Activated naive CD4-positive, alpha-beta T cell treated with anti-CD3 and anti-CD28 coated beads, Interleukin-2, amount 10 ng/mL, durations not matched to agents 7 days and 5 days (primary cell): ENCODE results near the gene POLR1E.
A peak's percentile ranks its signal among the peaks of the same experiment; 100 is the strongest.
"Not testable (repeated sequence)": the region's sequence is repeated elsewhere in the genome, so short reads cannot be mapped to it uniquely, and the experiment has no call there.

Experiments
- CTCF ChIA-PET: fragments of 350-600 bp; sonication (Branson Sonifier 250); formaldehyde crosslinking; loops from one replicate; lab custom pipeline; 2021; ENCODE audit warnings: antibody characterized with exemption; lab: Charles Lee
- DNase-seq: peaks from one replicate; pipeline ENCODE4 v3.0.0-alpha.2; 2020
- H3K27ac Mint-ChIP-seq: one replicate; pipeline ENCODE4 v1.8.0; 2021; ENCODE audit warnings: mild to moderate bottlenecking, moderate library complexity, mixed read lengths
- H3K27me3 Mint-ChIP-seq: one replicate; pipeline ENCODE4 v1.8.0; 2021; ENCODE audit warnings: mild to moderate bottlenecking, mixed read lengths
- H3K36me3 Mint-ChIP-seq: one replicate; pipeline ENCODE4 v1.8.0; 2021; ENCODE audit warnings: mixed read lengths
- H3K4me1 Mint-ChIP-seq: one replicate; pipeline ENCODE4 v1.8.0; 2021; ENCODE audit warnings: mixed read lengths
- H3K4me3 Mint-ChIP-seq: one replicate; pipeline ENCODE4 v1.8.0; 2021; ENCODE audit warnings: mild to moderate bottlenecking, moderate library complexity, mixed read lengths
- H3K9me3 Mint-ChIP-seq: one replicate; pipeline ENCODE4 v1.8.0; 2021; ENCODE audit warnings: mixed read lengths

POLR1E gene

GRCh38 chr9:37473982-37474381 is 11.8 kb upstream of the POLR1E start:
- H3K27ac Mint-ChIP-seq, H3K36me3 Mint-ChIP-seq, DNase-seq, H3K4me3 Mint-ChIP-seq: not testable (repeated sequence)
- Mint-ChIP-seq H3K9me3 (peaks cover 12% of the 10 kb centered on the region), H3K4me1 (peaks cover 11% of the 10 kb centered on the region), H3K27me3 (peaks cover 27% of the 10 kb centered on the region)
- CTCF ChIA-PET: interaction anchor here (0.8 kb wide), 1 partner anchor 59 kb away, joined by 3 read pairs; no protein-coding TSS in a partner anchor

- H3K4me3 Mint-ChIP-seq: no peak overlapping the region
- H3K9me3 Mint-ChIP-seq: peaks cover 12% of the 10 kb centered on the region
- CTCF ChIA-PET: no interaction called here
- no peak overlapping the region for H3K27ac Mint-ChIP-seq
- H3K27me3 Mint-ChIP-seq: peaks cover 31% of the 10 kb centered on the region
- no peak for DNase-seq
- peaks cover 11% of the 10 kb centered on the region for H3K4me1 Mint-ChIP-seq
- H3K36me3 Mint-ChIP-seq: no peaks in the 10 kb centered on the region
Measured at GRCh38 chr9:37474438-37474837, 11.3 kb upstream of the POLR1E start.

DNA sequence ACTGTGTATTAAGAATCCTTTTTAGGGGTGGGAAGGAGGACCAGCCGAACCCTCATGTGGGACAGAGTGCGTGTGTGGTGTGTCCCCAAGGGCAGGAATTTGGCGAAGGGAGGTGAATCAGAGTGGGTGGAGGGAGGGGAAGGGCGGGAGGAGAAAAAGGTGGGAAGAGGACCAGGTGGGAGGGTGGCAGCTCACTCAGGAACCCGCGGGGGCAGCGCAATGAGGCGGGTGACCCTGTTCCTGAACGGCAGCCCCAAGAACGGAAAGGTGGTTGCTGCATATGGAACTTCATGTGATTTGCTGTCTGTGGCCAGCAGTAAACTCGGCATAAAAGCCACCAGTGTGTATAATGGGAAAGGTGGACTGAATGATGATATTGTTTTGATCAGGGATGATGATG is 8.8 kb upstream of the POLR1E start:
- Mint-ChIP-seq H3K4me3 (no peak overlapping the region), H3K4me1 (peaks cover 7% of the 10 kb centered on the region), H3K27ac (no peak overlapping the region), H3K9me3 (peaks cover 12% of the 10 kb centered on the region), H3K27me3 (peaks cover 44% of the 10 kb centered on the region), H3K36me3 (no peaks in the 10 kb centered on the region)
- CTCF ChIA-PET: no interaction called here
- DNase-seq: no peak

DNA sequence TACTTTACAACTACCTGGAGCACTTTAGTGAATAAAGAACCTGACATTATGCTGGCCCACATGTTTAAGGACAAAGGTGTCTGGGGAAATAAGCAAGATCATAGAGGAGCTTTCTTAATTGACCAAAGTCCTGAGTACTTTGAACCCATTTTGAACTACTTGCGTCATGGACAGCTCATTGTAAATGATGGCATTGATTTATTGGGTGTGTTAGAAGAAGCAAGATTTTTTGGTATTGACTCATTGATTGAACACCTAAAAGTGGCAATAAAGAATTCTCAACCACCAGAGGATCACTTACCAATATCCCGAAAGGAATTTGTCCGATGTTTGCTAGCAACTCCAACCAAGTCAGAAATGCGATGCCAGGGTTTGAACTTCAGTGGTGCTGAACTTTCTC is 8.3 kb upstream of the POLR1E start:
- H3K4me1 Mint-ChIP-seq, H3K36me3 Mint-ChIP-seq, DNase-seq, H3K4me3 Mint-ChIP-seq, CTCF ChIA-PET, H3K27ac Mint-ChIP-seq: not testable (repeated sequence)
- Mint-ChIP-seq H3K9me3 (peaks cover 12% of the 10 kb centered on the region), H3K27me3 (peaks cover 50% of the 10 kb centered on the region)

DNA sequence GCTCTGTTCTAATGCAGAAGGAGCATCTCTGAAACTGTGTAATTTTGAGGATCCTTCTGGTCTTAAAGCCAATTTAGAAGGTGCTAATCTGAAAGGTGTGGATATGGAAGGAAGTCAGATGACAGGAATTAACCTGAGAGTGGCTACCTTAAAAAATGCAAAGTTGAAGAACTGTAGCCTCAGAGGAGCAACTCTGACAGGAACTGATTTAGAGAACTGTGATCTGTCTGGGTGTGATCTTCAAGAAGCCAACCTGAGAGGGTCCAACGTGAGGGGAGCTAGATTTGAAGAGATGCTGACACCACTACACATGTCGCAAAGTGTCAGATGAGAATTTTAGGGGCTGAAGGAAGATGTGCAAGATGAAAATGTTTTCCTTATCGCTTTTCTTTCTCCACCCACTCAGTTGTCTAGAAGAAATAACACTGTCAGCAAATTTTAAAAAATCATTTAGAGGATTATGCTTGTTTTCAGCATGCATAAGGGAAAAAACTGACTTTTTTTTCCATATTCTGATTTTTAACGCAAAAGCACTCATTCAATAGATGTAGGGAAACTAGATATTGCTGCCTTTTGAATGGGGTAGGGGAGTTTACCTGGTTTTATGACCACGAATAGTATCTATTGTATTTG is 7.6 kb upstream of the POLR1E start:
- CTCF ChIA-PET, H3K27ac Mint-ChIP-seq, DNase-seq, H3K4me1 Mint-ChIP-seq, H3K36me3 Mint-ChIP-seq, H3K4me3 Mint-ChIP-seq: not testable (repeated sequence)
- Mint-ChIP-seq H3K9me3 (peaks cover 12% of the 10 kb centered on the region), H3K27me3 (peaks cover 51% of the 10 kb centered on the region)

GRCh38 chr9:37480759-37481158 is 5.0 kb upstream of the POLR1E start:
- Mint-ChIP-seq H3K9me3 (no peaks in the 10 kb centered on the region), H3K4me1 (peaks cover 11% of the 10 kb centered on the region), H3K36me3 (peaks cover 2% of the 10 kb centered on the region), H3K27ac (no peak overlapping the region), H3K4me3 (no peak overlapping the region), H3K27me3 (peaks cover 48% of the 10 kb centered on the region)
- CTCF ChIA-PET: interaction anchor here (1.4 kb wide), 2 partner anchors 10 to 112 kb away, joined by 4 to 5 read pairs; partner anchors contain the start of gene TOMM5
- DNase-seq: no peak

- DNase-seq: peak; percentile 43
- H3K27ac Mint-ChIP-seq: peak overlapping the region; percentile 88
- peak overlapping the region; percentile 90 for H3K4me3 Mint-ChIP-seq
- CTCF ChIA-PET: interaction anchor here (1.3 kb wide), 1 partner anchor 71 kb away, joined by 3 read pairs; no protein-coding TSS in a partner anchor
- H3K36me3 Mint-ChIP-seq: peaks cover 27% of the 10 kb centered on the region
- H3K9me3 Mint-ChIP-seq: no peaks in the 10 kb centered on the region
- H3K4me1 Mint-ChIP-seq: peaks cover 48% of the 10 kb centered on the region
- H3K27me3 Mint-ChIP-seq: peaks cover 14% of the 10 kb centered on the region
Measured at GRCh38 chr9:37486256-37486615, 488 bp downstream of the POLR1E start.

DNA sequence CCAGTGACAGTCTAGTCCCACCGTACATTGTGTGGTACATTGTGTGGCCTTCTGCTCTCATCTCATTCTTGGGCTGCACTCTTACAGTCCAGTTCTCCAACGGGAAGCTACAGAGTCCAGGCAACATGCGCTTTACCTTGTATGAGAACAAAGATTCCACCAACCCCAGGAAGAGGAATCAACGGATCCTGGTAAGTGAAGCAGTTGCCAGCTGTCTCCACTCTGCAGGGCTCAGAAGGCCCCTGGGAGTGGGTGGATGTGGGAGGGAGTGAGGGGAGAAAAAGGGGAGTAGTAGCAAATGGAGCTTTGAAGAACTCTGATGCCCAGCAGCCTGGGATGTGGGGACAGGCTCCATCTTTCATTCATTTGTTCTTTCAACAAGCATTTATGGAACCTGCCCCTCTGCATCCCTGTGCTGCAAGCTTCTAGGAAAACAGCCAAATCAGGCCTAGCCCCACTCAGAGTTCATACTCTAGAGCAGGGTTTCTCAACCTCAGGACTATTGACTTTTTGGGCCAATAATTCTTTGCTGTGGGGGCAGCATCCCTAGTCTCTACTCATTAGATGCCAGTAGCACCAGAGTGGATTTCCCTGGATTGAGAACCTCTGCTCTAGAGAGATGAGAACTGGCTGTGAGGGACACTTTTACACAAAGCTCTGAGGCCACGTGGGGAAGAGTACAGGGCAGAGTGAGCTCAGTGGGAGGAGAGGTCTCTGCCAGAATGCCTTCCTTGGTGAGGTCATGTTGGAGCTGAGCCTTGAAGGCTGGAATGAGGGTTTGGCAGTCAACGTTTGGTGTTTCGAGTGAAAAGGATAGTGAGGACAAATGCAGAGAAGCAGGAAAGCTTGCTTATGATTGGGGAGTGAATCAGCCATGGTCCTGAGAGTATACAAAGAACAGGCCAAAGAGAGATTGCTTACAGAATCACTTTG is 1.1 kb downstream of the POLR1E start:
- CTCF ChIA-PET: interaction anchor here (1.3 kb wide), 1 partner anchor 72 kb away, joined by 3 read pairs; no protein-coding TSS in a partner anchor
- Mint-ChIP-seq H3K9me3 (no peaks in the 10 kb centered on the region), H3K4me1 (peaks cover 48% of the 10 kb centered on the region), H3K27ac (peak overlapping the region; percentile 88), H3K4me3 (peak overlapping the region; percentile 90), H3K27me3 (peaks cover 7% of the 10 kb centered on the region), H3K36me3 (peaks cover 29% of the 10 kb centered on the region)
- DNase-seq: no peak

DNA sequence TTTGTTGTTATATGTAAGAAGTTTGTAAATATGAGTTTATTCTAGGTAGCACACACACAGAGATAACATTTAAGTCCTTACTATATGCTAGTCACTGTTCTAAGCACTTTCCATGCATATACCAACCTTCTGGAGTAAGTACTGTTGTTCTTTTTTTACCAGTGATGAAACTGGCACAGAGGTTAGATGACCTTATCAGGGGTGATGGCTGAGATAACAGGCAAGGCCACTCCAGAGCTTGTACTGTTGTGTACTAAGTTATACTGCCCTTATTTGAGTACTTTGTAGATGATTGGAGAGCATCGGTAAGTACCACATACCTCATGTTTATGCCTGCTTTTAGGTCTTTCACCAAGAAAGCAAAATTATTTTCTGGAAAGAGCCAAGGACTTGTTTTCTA is 6.2 kb downstream of the POLR1E start:
- CTCF ChIA-PET: interaction anchor here (1.0 kb wide), 1 partner anchor 10 kb away, joined by 3 read pairs; no protein-coding TSS in a partner anchor
- Mint-ChIP-seq H3K36me3 (peaks cover 56% of the 10 kb centered on the region), H3K27ac (no peak overlapping the region), H3K4me3 (no peak overlapping the region), H3K27me3 (no peaks in the 10 kb centered on the region), H3K9me3 (no peaks in the 10 kb centered on the region), H3K4me1 (peaks cover 31% of the 10 kb centered on the region)
- DNase-seq: no peak

GRCh38 chr9:37495571-37495970 is 9.8 kb downstream of the POLR1E start:
- H3K9me3 Mint-ChIP-seq: no peaks in the 10 kb centered on the region
- H3K4me1 Mint-ChIP-seq: peaks cover 6% of the 10 kb centered on the region
- CTCF ChIA-PET: no interaction called here
- DNase-seq: no peak
- no peaks in the 10 kb centered on the region for H3K27me3 Mint-ChIP-seq
- H3K27ac Mint-ChIP-seq: no peak overlapping the region
- no peak overlapping the region for H3K4me3 Mint-ChIP-seq
- H3K36me3 Mint-ChIP-seq: peaks cover 60% of the 10 kb centered on the region

GRCh38 chr9:37496020-37496419 is 10.3 kb downstream of the POLR1E start:
- Mint-ChIP-seq H3K27ac (no peak overlapping the region), H3K9me3 (no peaks in the 10 kb centered on the region), H3K4me3 (no peak overlapping the region), H3K36me3 (peaks cover 60% of the 10 kb centered on the region), H3K4me1 (peaks cover 1% of the 10 kb centered on the region), H3K27me3 (no peaks in the 10 kb centered on the region)
- CTCF ChIA-PET: no interaction called here
- DNase-seq: no peak

DNA sequence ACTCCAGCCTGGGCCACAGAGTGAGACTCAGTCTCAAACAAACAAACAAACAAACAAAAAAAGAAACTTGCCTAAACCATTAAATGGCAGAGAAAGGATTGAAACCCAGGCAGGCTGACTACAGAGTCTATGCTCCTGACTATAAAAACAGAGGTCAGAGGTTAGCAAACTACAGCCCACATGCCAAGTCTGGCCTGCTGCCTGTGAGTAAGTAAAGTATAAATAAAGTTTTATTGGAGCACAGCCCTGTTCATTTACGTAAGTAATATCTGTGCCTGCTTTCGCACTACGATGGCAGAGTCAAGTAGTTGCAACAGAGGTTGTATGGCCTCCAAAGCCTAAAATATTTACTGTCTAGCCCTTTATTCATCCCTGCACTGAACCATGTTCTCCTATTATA is 11.6 kb downstream of the POLR1E start:
- no peaks in the 10 kb centered on the region for H3K9me3 Mint-ChIP-seq
- CTCF ChIA-PET: interaction anchor here (1.0 kb wide), 1 partner anchor 10 kb away, joined by 3 read pairs; no protein-coding TSS in a partner anchor

GRCh38 chr9:37498457-37498856 is 12.7 kb downstream of the POLR1E start:
- Mint-ChIP-seq H3K9me3 (no peaks in the 10 kb centered on the region), H3K27me3 (no peaks in the 10 kb centered on the region), H3K4me1 (peaks cover 6% of the 10 kb centered on the region), H3K4me3 (no peak overlapping the region), H3K27ac (no peak overlapping the region), H3K36me3 (peaks cover 68% of the 10 kb centered on the region)
- CTCF ChIA-PET: interaction anchor here (1.0 kb wide), 1 partner anchor 9 kb away, joined by 3 read pairs; no protein-coding TSS in a partner anchor
- no peak for DNase-seq

More for the DNA sequence above, 11.6 kb downstream of the POLR1E start:
- no peak for DNase-seq
- H3K4me3 Mint-ChIP-seq: no peak overlapping the region
- H3K27ac Mint-ChIP-seq: no peak overlapping the region
- peaks cover 65% of the 10 kb centered on the region for H3K36me3 Mint-ChIP-seq
- H3K27me3 Mint-ChIP-seq: no peaks in the 10 kb centered on the region
- H3K4me1 Mint-ChIP-seq: no peaks in the 10 kb centered on the region

DNA sequence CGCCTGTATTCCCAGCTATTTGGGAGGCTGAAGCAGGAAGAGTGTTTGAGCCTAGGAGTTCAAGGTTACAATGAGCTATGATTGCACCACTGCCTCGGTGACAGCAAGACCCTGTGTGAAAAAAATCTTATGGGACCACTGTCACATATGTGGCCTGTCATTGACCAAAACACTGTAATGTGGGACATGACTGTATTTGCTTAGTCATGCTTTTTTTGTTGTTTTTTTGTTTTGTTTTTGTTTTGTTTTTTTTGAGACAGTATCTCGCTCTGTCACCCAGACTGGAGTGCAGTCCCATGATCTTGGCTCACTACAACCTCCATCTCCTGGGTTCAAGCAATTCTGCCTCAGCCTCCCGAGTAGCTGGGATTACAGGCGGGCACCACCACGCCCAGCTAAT is 13.5 kb downstream of the POLR1E start:
- DNase-seq: no peak
- Mint-ChIP-seq H3K27me3 (no peaks in the 10 kb centered on the region), H3K36me3 (peaks cover 72% of the 10 kb centered on the region), H3K27ac (peak overlapping the region; percentile 55), H3K9me3 (no peaks in the 10 kb centered on the region), H3K4me1 (peaks cover 13% of the 10 kb centered on the region), H3K4me3 (no peak overlapping the region)
- CTCF ChIA-PET: no interaction called here
